DND-41 (cell line): Measurements from ENCODE around the gene ADARB2.

ENCODE experiments used
- CTCF ChIP-seq: IDR thresholded peaks from 2 replicates; pipeline ENCODE4 v1.5.1; 2012; ENCODE audit warnings: borderline replicate concordance, low read length, moderate library complexity, mild to moderate bottlenecking; ENCODE audit not compliant: poor library complexity, severe bottlenecking; ENCODE audit errors: extremely low read depth
- EZH2 ChIP-seq: IDR thresholded peaks from 3 replicates; pipeline ENCODE4 v1.6.1; 2012; ENCODE audit warnings: borderline replicate concordance, low read depth, mild to moderate bottlenecking, moderate library complexity, low read length, inconsistent platforms; ENCODE audit not compliant: severe bottlenecking

GRCh38 chr10:1626410-1626809 lies 110.9 kb downstream of the ADARB2 start:
- TF ChIP-seq CTCF (no peak), EZH2 (no peak)
